Aorta (tissue), 5 donors: ENCODE measurements around the gene HSP90B1. TPM values are rescaled to one million over a fixed set of nuclear protein-coding genes. Genes with fewer than 3 reads are reported as not detected.
A peak's percentile ranks its signal among the peaks of the same experiment; 100 is the strongest.

Experiments
- ATAC-seq: fragments of 200-7000 bp; cut with Tn5 transposase; one replicate; pipeline ENCODE4 v1.9.1; 2022; ENCODE audit warnings: moderate library complexity; ENCODE audit not compliant: low FRiP score
- DNase-seq, 2 donors: peaks; one replicate each; pipeline ENCODE4 v3.0.0-alpha.2; 2020
- H3K27ac ChIP-seq, 2 donors: one replicate each; pipeline ENCODE4 v1.5.1; 2013; ENCODE audit warnings: low read length in 2 of 2, mild to moderate bottlenecking in 2 of 2, moderate library complexity in 2 of 2, control low read depth in 1 of 2, inconsistent platforms in 1 of 2, low read depth in 1 of 2
- H3K27me3 ChIP-seq, 2 donors: one replicate each; pipeline ENCODE4 v1.6.1; 2013; ENCODE audit warnings: control low read depth in 1 of 2, low read length in 1 of 2, mild to moderate bottlenecking in 1 of 2, moderate library complexity in 1 of 2; ENCODE audit not compliant: insufficient read depth in 2 of 2, control insufficient read depth in 1 of 2
- H3K36me3 ChIP-seq, 2 donors: one replicate each; pipeline ENCODE4 v1.6.1; 2013; ENCODE audit warnings: control low read depth in 1 of 2, low read length in 1 of 2, mild to moderate bottlenecking in 1 of 2; ENCODE audit not compliant: insufficient read depth in 2 of 2, control insufficient read depth in 1 of 2
- H3K4me1 ChIP-seq, 2 donors: one replicate each; pipeline ENCODE4 v1.6.1; 2013; ENCODE audit warnings: low read length in 2 of 2, control low read depth in 1 of 2, mild to moderate bottlenecking in 1 of 2, moderate library complexity in 1 of 2; ENCODE audit not compliant: insufficient read depth in 2 of 2, control insufficient read depth in 1 of 2
- H3K4me3 ChIP-seq, 2 donors: one replicate each; pipeline ENCODE4 v1.5.1; 2013; ENCODE audit warnings: low read length in 2 of 2, control low read depth in 1 of 2, mild to moderate bottlenecking in 1 of 2
- H3K9me3 ChIP-seq: one replicate; pipeline ENCODE4 v1.6.1; 2013; ENCODE audit warnings: mild to moderate bottlenecking, low read length; ENCODE audit not compliant: control insufficient read depth
- WGBS, 2 donors: extraction: QIAGEN DNeasy Blood & Tissue Kit; methylation state at CpG; one replicate each; pipeline ENCODE4 v1.1.7; 2013; 5-methylcytosine and 5-hydroxymethylcytosine counted together
- intact Hi-C, 2 donors: fragments of 100-400 bp; cut with DNase I; formaldehyde crosslinking; loops; one replicate each; pipeline versions ENCODE4 v1.14.2 to v1.15.0; 2022
- polyA plus RNA-seq, 2 donors: library from polyadenylated mRNA; stranded (reverse); fragments of 200-250 nt; gene quantifications; one replicate each; pipeline ENCODE4 v1.2.3, GENCODE V29; 2013
- total RNA-seq, 2 donors: library from RNA; stranded (reverse); fragmentation: NEBNext Ultra II Directional; extraction: Animal tissue kit (Norgen Biotek cat#: 25700); gene quantifications; one replicate each; pipeline ENCODE4 v1.2.1, GENCODE V29; 2021
- donor health status: healthy with polysubstance abuse.
- donor health status: Bipolar disorder and iron deficiency.
- donor health status: DM: no; HTN: no; CAD: no.
- donor health status: DM: no; HTN: no; CAD: no.
- donor health status: DM: yes; HTN: yes; CAD: no.

Gene HSP90B1
- total and polyA plus RNA-seq, 4 donors, result 458 to 818 (median 576) TPM

- Histone ChIP-seq H3K9me3 (no peaks in the 10 kb centered on the region), H3K4me1 (no peaks in the 10 kb centered on the region), H3K36me3 (peaks cover 15 to 36% of the 10 kb centered on the region in 2 donors), H3K27me3 (no peaks in the 10 kb centered on the region), H3K27ac (no peak overlapping the region), H3K4me3 (no peak overlapping the region)
- intact Hi-C loops, result no loop called here
- 46 to 61% methylated on average over 3 of the region's 3 CpGs for WGBS, 2 donors
- DNase-seq (no peak), ATAC-seq (no peak)
Observed at GRCh38 chr12:103944964-103945363, 14.8 kb downstream of the HSP90B1 start.

- Histone ChIP-seq H3K27me3 (no peaks in the 10 kb centered on the region), H3K4me3 (no peak overlapping the region), H3K9me3 (no peaks in the 10 kb centered on the region), H3K36me3 (peaks cover 12 to 19% of the 10 kb centered on the region in 2 donors), H3K4me1 (no peaks in the 10 kb centered on the region), H3K27ac (no peak overlapping the region)
- ATAC-seq, result no peak
- 89 to 95% methylated on average over 7 of the region's 7 CpGs for WGBS, 2 donors
- no peak for DNase-seq
- intact Hi-C loops, result no loop called here
Observed at GRCh38 chr12:103947871-103948555, 17.8 kb downstream of the HSP90B1 start.

- no peaks in the 10 kb centered on the region for H3K27me3 ChIP-seq
- H3K4me3 ChIP-seq, result no peak overlapping the region
- H3K27ac ChIP-seq, result no peak overlapping the region
- H3K9me3 ChIP-seq, result no peaks in the 10 kb centered on the region
- 76 to 77% methylated on average over 13 of the region's 13 CpGs for WGBS, 2 donors
- no peak for ATAC-seq
- intact Hi-C loops, result no loop called here
- H3K36me3 ChIP-seq, result peaks cover 13 to 17% of the 10 kb centered on the region in 2 donors
- H3K4me1 ChIP-seq, result no peaks in the 10 kb centered on the region
- DNase-seq, result no peak
Observed at GRCh38 chr12:103948746-103949406, 18.7 kb downstream of the HSP90B1 start.

- no peak overlapping the region for H3K4me3 ChIP-seq
- no peak for ATAC-seq
- no peaks in the 10 kb centered on the region for H3K4me1 ChIP-seq
- no peaks in the 10 kb centered on the region for H3K27me3 ChIP-seq
- intact Hi-C loops, result loop anchor here in 1 of 2 donors (10.0 kb wide), 1 partner anchor 152 kb away; no protein-coding TSS in a partner anchor
- H3K36me3 ChIP-seq, result peaks cover 6 to 9% of the 10 kb centered on the region in 2 donors
- H3K27ac ChIP-seq, result no peak overlapping the region
- 28 to 44% methylated on average over 1 of the region's 1 CpG for WGBS, 2 donors
- no peak for DNase-seq
- no peaks in the 10 kb centered on the region for H3K9me3 ChIP-seq
Observed at GRCh38 chr12:103952497-103952896, 22.3 kb downstream of the HSP90B1 start.

GRCh38 chr12:103955811-103956508, 25.8 kb downstream of the HSP90B1 start:
- DNase-seq, result no peak
- Histone ChIP-seq H3K36me3 (peaks cover 0 to 4% of the 10 kb centered on the region in 2 donors), H3K4me3 (peak overlapping the region; percentile 56 to 76), H3K4me1 (no peaks in the 10 kb centered on the region), H3K27me3 (no peaks in the 10 kb centered on the region), H3K27ac (no peak overlapping the region), H3K9me3 (no peaks in the 10 kb centered on the region)
- ATAC-seq, result no peak
- 6 to 14% methylated on average over 7 of the region's 7 CpGs for WGBS, 2 donors
- intact Hi-C loops, result loop anchor here in 1 of 2 donors (10.0 kb wide), 1 partner anchor 149 kb away; no protein-coding TSS in a partner anchor

GRCh38 chr12:103956509-103957027, 26.4 kb downstream of the HSP90B1 start:
- intact Hi-C loops, result loop anchor here in 1 of 2 donors (1.0 to 10.0 kb wide), 2 partner anchors 27 to 148 kb away; no protein-coding TSS in a partner anchor
- WGBS, 2 donors, result 0 to 1% methylated on average over 17 to 31 of the region's 31 CpGs
- DNase-seq (no peak), ATAC-seq (peak; percentile 70)
- Histone ChIP-seq H3K4me1 (no peaks in the 10 kb centered on the region), H3K4me3 (peak overlapping the region; percentile 56 to 76), H3K27ac (peak overlapping the region in 1 of 2 donors; percentile 54), H3K36me3 (peaks cover 0 to 4% of the 10 kb centered on the region in 2 donors), H3K27me3 (no peaks in the 10 kb centered on the region), H3K9me3 (no peaks in the 10 kb centered on the region)

- Histone ChIP-seq H3K9me3 (no peaks in the 10 kb centered on the region), H3K36me3 (peaks cover 0 to 4% of the 10 kb centered on the region in 2 donors), H3K27me3 (no peaks in the 10 kb centered on the region), H3K4me3 (peak overlapping the region in 1 of 2 donors; percentile 25), H3K4me1 (no peaks in the 10 kb centered on the region), H3K27ac (no peak overlapping the region)
- intact Hi-C loops, result loop anchor here in 1 of 2 donors (1.0 to 10.0 kb wide), 2 partner anchors 29 to 147 kb away; no protein-coding TSS in a partner anchor
- ATAC-seq, result no peak
- DNase-seq, result no peak
- 85 to 88% methylated on average over 7 of the region's 7 CpGs for WGBS, 2 donors
Observed at GRCh38 chr12:103957865-103958388, 27.7 kb downstream of the HSP90B1 start.

GRCh38 chr12:103958621-103959020, 28.4 kb downstream of the HSP90B1 start:
- Histone ChIP-seq H3K27me3 (no peaks in the 10 kb centered on the region), H3K4me1 (no peaks in the 10 kb centered on the region), H3K9me3 (no peaks in the 10 kb centered on the region), H3K36me3 (peaks cover 0 to under 1% of the 10 kb centered on the region in 2 donors), H3K27ac (no peak overlapping the region), H3K4me3 (no peak overlapping the region)
- 51 to 59% methylated on average over 1 of the region's 1 CpG for WGBS, 2 donors
- intact Hi-C loops, result loop anchor here in 1 of 2 donors (10.0 kb wide), 1 partner anchor 146 kb away; no protein-coding TSS in a partner anchor
- DNase-seq, result no peak
- ATAC-seq, result no peak
